IMR-90 (cell line): Measurements from ENCODE around the gene OLFM4. TPM values are rescaled to one million over a fixed set of nuclear protein-coding genes. Genes with fewer than 3 reads are reported as not detected.

Experiments
- ATAC-seq: fragments of 200-7000 bp; cut with Tn5 transposase; 2 replicates; pipeline ENCODE4 v1.9.1; 2020; ENCODE audit warnings: low read depth, mild to moderate bottlenecking, moderate library complexity
- BruUV-seq: library from RNA; stranded (reverse); fragments of 400-500 nt; replicated peaks from 2 replicates; lab custom pipeline; 2021; lab: Mats Ljungman, UMichigan
- CTCF ChIA-PET: fragments of 300-600 bp; formaldehyde crosslinking; extraction: SDS; loops from one replicate; lab custom pipeline; 2021; ENCODE audit warnings: antibody characterized with exemption; lab: Yijun Ruan, JAX
- POLR2A ChIA-PET: fragments of 300-600 bp; sonication (Branson Sonifier 250); formaldehyde crosslinking; loops from one replicate; lab custom pipeline; 2022; ENCODE audit warnings: antibody characterized with exemption; ENCODE audit not compliant: unreplicated experiment; lab: Charles Lee
- DNase-seq: peaks from one replicate; pipeline ENCODE4 v3.0.0; 2013
- H2AFZ ChIP-seq: replicated peaks from 2 replicates; pipeline ENCODE3; 2013; ENCODE audit warnings: low read length, mild to moderate bottlenecking; ENCODE audit not compliant: poor library complexity
- H2AK5ac ChIP-seq: 2 replicates; pipeline ENCODE4 v1.6.1; 2013; ENCODE audit warnings: low read depth, low read length, inconsistent platforms
- H2AK9ac ChIP-seq: replicated peaks from 2 replicates; pipeline ENCODE3; 2013; ENCODE audit warnings: mild to moderate bottlenecking, low read depth, low read length, moderate library complexity; ENCODE audit not compliant: poor library complexity
- H2BK120ac ChIP-seq: 2 replicates; pipeline ENCODE4 v1.6.1; 2013; ENCODE audit warnings: low read depth, low read length, inconsistent platforms
- H2BK15ac ChIP-seq: 3 replicates; pipeline ENCODE4 v1.6.1; 2013; ENCODE audit warnings: low read depth, low read length, inconsistent platforms
- H2BK20ac ChIP-seq: 2 replicates; pipeline ENCODE4 v1.6.1; 2013; ENCODE audit warnings: low read depth, mild to moderate bottlenecking, inconsistent platforms, low read length, moderate library complexity
- H2BK5ac ChIP-seq: 2 replicates; pipeline ENCODE4 v1.6.1; 2013; ENCODE audit warnings: mild to moderate bottlenecking, low read depth, low read length, inconsistent platforms; ENCODE audit not compliant: poor library complexity, severe bottlenecking
- H3K14ac ChIP-seq: replicated peaks from 2 replicates; pipeline ENCODE4 v1.6.1; 2013; ENCODE audit warnings: low read depth, low read length, inconsistent platforms
- H3K18ac ChIP-seq: 2 replicates; pipeline ENCODE4 v1.6.1; 2013; ENCODE audit warnings: low read depth, low read length, control low read depth
- H3K23ac ChIP-seq: 2 replicates; pipeline ENCODE4 v1.6.1; 2013; ENCODE audit warnings: low read depth, low read length, inconsistent platforms
- H3K27ac ChIP-seq: 2 replicates; pipeline ENCODE4 v1.5.1; 2013; ENCODE audit warnings: mild to moderate bottlenecking, control low read depth, low read length; ENCODE audit not compliant: insufficient read depth
- H3K27me3 ChIP-seq: 2 replicates; pipeline ENCODE4 v1.6.1; 2013; ENCODE audit warnings: low read length; ENCODE audit not compliant: control insufficient read depth, insufficient read depth
- H3K36me3 ChIP-seq: 2 replicates; pipeline ENCODE4 v1.6.1; 2013; ENCODE audit warnings: low read length, mixed read lengths; ENCODE audit not compliant: control insufficient read depth, insufficient read depth
- H3K4ac ChIP-seq: 2 replicates; pipeline ENCODE4 v1.6.1; 2013; ENCODE audit warnings: low read depth, low read length, inconsistent platforms
- H3K4me1 ChIP-seq: 2 replicates; pipeline ENCODE4 v1.6.1; 2013; ENCODE audit warnings: low read length, mixed read lengths; ENCODE audit not compliant: control insufficient read depth, insufficient read depth
- H3K4me2 ChIP-seq: 2 replicates; pipeline ENCODE4 v1.6.1; 2013; ENCODE audit warnings: low read depth, mild to moderate bottlenecking, control low read depth, low read length, moderate library complexity
- H3K4me3 ChIP-seq: 2 replicates; pipeline ENCODE4 v1.5.1; 2013; ENCODE audit warnings: low read depth, mild to moderate bottlenecking, control low read depth, low read length, moderate library complexity; ENCODE audit not compliant: insufficient read depth
- H3K56ac ChIP-seq: 2 replicates; pipeline ENCODE4 v1.6.1; 2013; ENCODE audit warnings: low read length, inconsistent platforms; ENCODE audit not compliant: insufficient read depth; ENCODE audit errors: extremely low read depth
- H3K79me1 ChIP-seq, 2 experiments: 2 replicates each; pipeline ENCODE4 v1.6.1; 2013; ENCODE audit warnings: low read length in 2 of 2, inconsistent platforms in 1 of 2, low read depth in 1 of 2
- H3K9ac ChIP-seq: 2 replicates; pipeline ENCODE4 v1.6.1; 2013; ENCODE audit warnings: low read depth, low read length, control low read depth
- H3K9me1 ChIP-seq: 2 replicates; pipeline ENCODE4 v1.6.1; 2013; ENCODE audit warnings: low read length, inconsistent platforms; ENCODE audit not compliant: insufficient read depth
- H3K9me3 ChIP-seq: 2 replicates; pipeline ENCODE4 v1.6.1; 2013; ENCODE audit warnings: low read length; ENCODE audit not compliant: control insufficient read depth, insufficient read depth
- H4K20me1 ChIP-seq: 2 replicates; pipeline ENCODE4 v1.6.1; 2013; ENCODE audit warnings: low read length, inconsistent platforms; ENCODE audit not compliant: insufficient read depth
- H4K5ac ChIP-seq: 2 replicates; pipeline ENCODE4 v1.6.1; 2013; ENCODE audit warnings: mild to moderate bottlenecking, low read depth, low read length, control low read depth
- H4K8ac ChIP-seq, 2 experiments: 2 replicates each; pipeline ENCODE4 v1.6.1; 2013; ENCODE audit warnings: low read depth in 2 of 2, low read length in 2 of 2, control low read depth in 1 of 2, inconsistent platforms in 1 of 2
- H4K91ac ChIP-seq: 2 replicates; pipeline ENCODE4 v1.6.1; 2013; ENCODE audit warnings: low read depth, low read length, inconsistent platforms; ENCODE audit not compliant: insufficient read depth
- BHLHE40 ChIP-seq: fragments of 150-350 bp; IDR thresholded peaks from 2 replicates; pipeline ENCODE4 v1.6.1; 2016; ENCODE audit warnings: mild to moderate bottlenecking, low read depth, low read length
- CEBPB ChIP-seq: IDR thresholded peaks from 2 replicates; pipeline ENCODE4 v1.6.1; 2012; ENCODE audit warnings: low read depth, low read length, improper control_type of control experiment
- CHD1 ChIP-seq: IDR thresholded peaks from 2 replicates; pipeline ENCODE4 v1.6.1; 2012; ENCODE audit warnings: low read depth, low read length, improper control_type of control experiment
- CTCF ChIP-seq: conservative IDR thresholded peaks from 2 replicates; pipeline ENCODE4 v1.5.1; 2012; ENCODE audit warnings: mild to moderate bottlenecking, low read depth, low read length, improper control_type of control experiment
- ELK1 ChIP-seq: fragments of 150-350 bp; IDR thresholded peaks from 2 replicates; pipeline ENCODE4 v1.6.1; 2016; ENCODE audit warnings: low read depth, mild to moderate bottlenecking, low read length, moderate library complexity, borderline replicate concordance
- FOS ChIP-seq: fragments of 150-350 bp; IDR thresholded peaks from 2 replicates; pipeline ENCODE4 v1.6.1; 2016; ENCODE audit warnings: low read depth, low read length
- MAFK ChIP-seq: IDR thresholded peaks from 2 replicates; pipeline ENCODE4 v1.6.1; 2012; ENCODE audit warnings: low read depth, low read length, improper control_type of control experiment
- MXI1 ChIP-seq: IDR thresholded peaks from 2 replicates; pipeline ENCODE4 v1.6.1; 2012; ENCODE audit warnings: low read depth, mild to moderate bottlenecking, low read length, moderate library complexity, borderline replicate concordance
- POLR2A ChIP-seq: IDR thresholded peaks from 2 replicates; pipeline ENCODE4 v1.6.1; 2012; ENCODE audit warnings: mild to moderate bottlenecking, low read depth, low read length
- RAD21 ChIP-seq: IDR thresholded peaks from 2 replicates; pipeline ENCODE4 v1.6.1; 2012; ENCODE audit warnings: low read length, improper control_type of control experiment
- RCOR1 ChIP-seq: IDR thresholded peaks from 2 replicates; pipeline ENCODE4 v1.6.1; 2012; ENCODE audit warnings: mild to moderate bottlenecking, low read length, improper control_type of control experiment; ENCODE audit not compliant: insufficient replicate concordance
- SMC3 ChIP-seq: fragments of 150-350 bp; IDR thresholded peaks from 2 replicates; pipeline ENCODE4 v1.6.1; 2016; ENCODE audit warnings: low read depth, mild to moderate bottlenecking, antibody characterized with exemption, low read length, moderate library complexity
- WGBS, 2 experiments: methylation state at CpG; one replicate each; pipeline versions ENCODE4 v1.1.5 to v1.1.7; 2013; ENCODE audit warnings: missing lambda C conversion rate in 2 of 2; ENCODE audit not compliant: insufficient read length in 1 of 2; ENCODE audit errors: extremely low coverage in 2 of 2; 5-methylcytosine and 5-hydroxymethylcytosine counted together
- dilution Hi-C: fragments of 300-500 bp; cut with HindIII; formaldehyde crosslinking; loops from one replicate; pipeline ENCODE4 v1.14.3; 2018; ENCODE audit warnings: low sequenced_read_pairs; ENCODE audit not compliant: unreplicated experiment
- in situ Hi-C: fragments of 300-500 bp; cut with MboI; formaldehyde crosslinking; loops from 3 replicates; pipeline ENCODE4 v1.14.3; 2019; ENCODE audit warnings: low sequenced_read_pairs, inconsistent platforms, mixed read lengths
- intact Hi-C: fragments of 100-400 bp; cut with micrococcal nuclease; formaldehyde crosslinking; loops from 2 replicates; pipeline ENCODE4 v1.10.0; 2022
- polyA plus RNA-seq, 3 experiments: library from polyadenylated mRNA; depleted of rRNA; stranded (reverse); fragments of >200 nt; gene quantifications; 2 replicates each; pipeline ENCODE4 v1.2.3, GENCODE V29; 2012; ENCODE audit warnings: low replicate concordance in 1 of 3
- total RNA-seq: library from RNA; depleted of rRNA; stranded (reverse); fragments of >200 nt; gene quantifications from 2 replicates; pipeline ENCODE4 v1.2.3, GENCODE V29; 2012

The OLFM4 gene
- total and polyA plus RNA-seq, 2 of the 4 experiments (the other 2 are of a cell fraction): not detected

- H3K79me1 ChIP-seq: no peaks in the 10 kb centered on the region
- no peak overlapping the region for H3K4me2 ChIP-seq
- H2AFZ ChIP-seq: no peak overlapping the region
- H3K36me3 ChIP-seq: no peaks in the 10 kb centered on the region
- no peaks in the 10 kb centered on the region for H3K4me1 ChIP-seq
- H3K56ac ChIP-seq: no peak overlapping the region
- no peak overlapping the region for H4K8ac ChIP-seq
- 20% methylated on average over 2 of the region's 3 CpGs; no CpG with 5 or more reads in 1 of the 2 experiments for WGBS, 2 experiments
- BruUV-seq: no TSS peak
- no peak overlapping the region for H4K91ac ChIP-seq
- ATAC-seq: no peak
- peaks cover 2% of the 10 kb centered on the region for H3K9me3 ChIP-seq
- no peaks in the 10 kb centered on the region for H3K9me1 ChIP-seq
- ChIA-PET CTCF (no interaction called here), POLR2A (no interaction called here)
- H4K5ac ChIP-seq: no peak overlapping the region
- dilution Hi-C loops (no loop called here), in situ Hi-C loops (no loop called here), intact Hi-C loops (no loop called here)
- TF ChIP-seq POLR2A (no peak), RAD21 (no peak), CTCF (no peak), CHD1 (no peak), ELK1 (no peak), RCOR1 (no peak), MXI1 (no peak), MAFK (no peak), CEBPB (no peak), BHLHE40 (no peak), SMC3 (no peak), FOS (no peak)
- no peak overlapping the region for H3K4ac ChIP-seq
- no peak overlapping the region for H2AK5ac ChIP-seq
- H3K18ac ChIP-seq: no peak overlapping the region
- H2BK20ac ChIP-seq: no peak overlapping the region
- no peak overlapping the region for H3K23ac ChIP-seq
- no peak overlapping the region for H2AK9ac ChIP-seq
- no peaks in the 10 kb centered on the region for H3K27me3 ChIP-seq
- no peak for DNase-seq
- no peak overlapping the region for H3K27ac ChIP-seq
- H3K14ac ChIP-seq: no peak overlapping the region
- H2BK15ac ChIP-seq: no peak overlapping the region
- H3K9ac ChIP-seq: no peak overlapping the region
- no peak overlapping the region for H2BK120ac ChIP-seq
- H4K20me1 ChIP-seq: no peaks in the 10 kb centered on the region
- H3K4me3 ChIP-seq: no peak overlapping the region
- no peak overlapping the region for H2BK5ac ChIP-seq
These were observed 20.7 kb upstream of the OLFM4 start for GRCh38 chr13:53007872-53008271.
